HCT116 (cell line): ENCODE results near the gene TMTC3. TPM values are rescaled to one million over a fixed set of nuclear protein-coding genes. Genes with fewer than 3 reads are reported as not detected.

Source experiments
- ATAC-seq: fragments of 200-7000 bp; cut with Tn5 transposase; 2 replicates; pipeline ENCODE4 v1.9.1; 2020; ENCODE audit warnings: mild to moderate bottlenecking, moderate library complexity
- BruUV-seq: library from RNA; stranded (reverse); fragments of 400-500 nt; replicated peaks from 2 replicates; lab custom pipeline; 2021; lab: Mats Ljungman, UMichigan
- CTCF ChIA-PET: fragments of 300-600 bp; sonication (Branson Sonifier 250); formaldehyde crosslinking; loops from one replicate; lab custom pipeline; 2021; ENCODE audit warnings: antibody characterized with exemption; lab: Charles Lee
- POLR2A ChIA-PET: fragments of 300-600, 350-600 bp; sonication (Branson Sonifier 250); formaldehyde crosslinking; loops from one replicate; lab custom pipeline; 2021; ENCODE audit warnings: antibody characterized with exemption; lab: Charles Lee
- RAD21 ChIA-PET, 2 experiments: fragments of 300-600 bp; sonication (Branson Sonifier 250); formaldehyde crosslinking; loops; one replicate each; lab custom pipeline; 2023; ENCODE audit warnings: low total read pairs in 2 of 2; ENCODE audit not compliant: uncharacterized antibody in 2 of 2, unreplicated experiment in 2 of 2, low non-redundant PET in 1 of 2; lab: Charles Lee
- DNase-seq: peaks from one replicate; pipeline ENCODE4 v3.0.0-alpha.2; 2010; ENCODE audit warnings: low read depth, low spot score
- H2AFZ ChIP-seq: fragments of 200-600 bp; shearing (Covaris generic), sonication (generic); 2 replicates; pipeline ENCODE4 v1.6.1; 2017; ENCODE audit warnings: low read depth, mixed run types, mixed read lengths, antibody characterized with exemption, low read length; ENCODE audit not compliant: poor library complexity, severe bottlenecking
- H3K27ac ChIP-seq: 2 replicates; pipeline ENCODE4 v1.5.1; 2012; ENCODE audit warnings: low read depth, low read length
- H3K27me3 ChIP-seq: fragments of 200-600 bp; sonication (generic); 2 replicates; pipeline ENCODE4 v1.6.1; 2016; ENCODE audit warnings: mixed run types, low read length, mixed read lengths; ENCODE audit not compliant: insufficient read depth
- H3K36me3 ChIP-seq, 2 experiments: fragments of 200-500 bp in 1 of 2; fragments of 200-600 bp in 1 of 2; sonication (Bioruptor generic) in 1 of 2; sonication (generic) in 1 of 2; 2 replicates each; pipeline versions ENCODE4 v1.5.1 to v1.6.1; 2014 to 2016; ENCODE audit warnings: low read length in 2 of 2, inconsistent platforms in 1 of 2, mixed read lengths in 1 of 2, mixed run types in 1 of 2; ENCODE audit not compliant: insufficient read depth in 2 of 2, control insufficient read depth in 1 of 2
- H3K4me1 ChIP-seq, 2 experiments: fragments of 200-600 bp in 1 of 2; sonication (generic) in 1 of 2; 2 replicates each; pipeline versions ENCODE4 v1.5.1 to v1.6.1; 2012 to 2017; ENCODE audit warnings: low read length in 2 of 2, inconsistent platforms in 1 of 2, mild to moderate bottlenecking in 1 of 2, mixed read lengths in 1 of 2, mixed run types in 1 of 2, moderate library complexity in 1 of 2; ENCODE audit not compliant: insufficient read depth in 2 of 2, control insufficient read depth in 1 of 2
- H3K4me2 ChIP-seq: fragments of 200-600 bp; sonication (generic); 2 replicates; pipeline ENCODE4 v1.6.1; 2017; ENCODE audit warnings: mixed run types, low read length, mixed read lengths
- H3K4me3 ChIP-seq, 2 experiments: fragments of 200-600 bp in 1 of 2; sonication (generic) in 1 of 2; replicated peaks in 1 of 2; 2 replicates each; pipeline ENCODE4 v1.5.1; 2011 to 2016; ENCODE audit warnings: low read length in 2 of 2, control low read depth in 1 of 2, low read depth in 1 of 2, mild to moderate bottlenecking in 1 of 2, mixed read lengths in 1 of 2, mixed run types in 1 of 2
- H3K79me2 ChIP-seq: fragments of 200-600 bp; sonication (generic); 2 replicates; pipeline ENCODE4 v1.6.1; 2017; ENCODE audit warnings: mild to moderate bottlenecking, mixed run types, low read length, moderate library complexity, mixed read lengths; ENCODE audit not compliant: insufficient read depth
- H3K9ac ChIP-seq: fragments of 200-600 bp; sonication (generic); 2 replicates; pipeline ENCODE4 v1.6.1; 2016; ENCODE audit warnings: low read length, mixed read lengths
- H3K9me2 ChIP-seq: fragments of 200-600 bp; sonication (generic), shearing (Covaris generic); 2 replicates; pipeline ENCODE4 v1.6.1; 2017; ENCODE audit warnings: mixed run types, mild to moderate bottlenecking, moderate library complexity; ENCODE audit not compliant: insufficient read depth
- H3K9me3 ChIP-seq, 2 experiments: fragments of 200-500 bp in 1 of 2; fragments of 200-600 bp in 1 of 2; sonication (Bioruptor generic) in 1 of 2; sonication (generic) in 1 of 2; 2 replicates each; pipeline ENCODE4 v1.6.1; 2014 to 2017; ENCODE audit warnings: low read length in 2 of 2, mixed read lengths in 2 of 2, inconsistent platforms in 1 of 2, low read depth in 1 of 2, mild to moderate bottlenecking in 1 of 2, mixed run types in 1 of 2, moderate library complexity in 1 of 2; ENCODE audit not compliant: control insufficient read depth in 1 of 2, insufficient read depth in 1 of 2
- H4K20me1 ChIP-seq: fragments of 200-600 bp; sonication (generic), shearing (Covaris generic); 2 replicates; pipeline ENCODE4 v1.6.1; 2017; ENCODE audit warnings: mixed run types, mild to moderate bottlenecking, moderate library complexity; ENCODE audit not compliant: insufficient read depth
- CBX3 ChIP-seq: IDR thresholded peaks from 2 replicates; pipeline ENCODE4 v1.6.1; 2012; ENCODE audit warnings: low read depth
- CEBPB ChIP-seq: IDR thresholded peaks from 2 replicates; pipeline ENCODE4 v1.6.1; 2012; ENCODE audit warnings: low read depth
- EZH2 ChIP-seq: fragments of 200-600 bp; sonication (generic); IDR thresholded peaks from 2 replicates; pipeline ENCODE4 v1.6.1; 2017; ENCODE audit warnings: antibody characterized with exemption, mixed run types
- FOSL1 ChIP-seq: IDR thresholded peaks from 2 replicates; pipeline ENCODE4 v1.6.1; 2012; ENCODE audit warnings: low read depth
- POLR2A ChIP-seq: IDR thresholded peaks from 2 replicates; pipeline ENCODE4 v1.7.0; 2011; ENCODE audit warnings: borderline replicate concordance; ENCODE audit not compliant: insufficient read depth, insufficient read length; ENCODE audit errors: extremely low read depth
- POLR2AphosphoS5 ChIP-seq: IDR thresholded peaks from 2 replicates; pipeline ENCODE4 v1.6.1; 2011; ENCODE audit warnings: mild to moderate bottlenecking, low read depth, low read length, moderate library complexity
- RAD21 ChIP-seq: IDR thresholded peaks from 2 replicates; pipeline ENCODE4 v1.6.1; 2012; ENCODE audit warnings: low read depth, mild to moderate bottlenecking
- SP1 ChIP-seq: IDR thresholded peaks from 2 replicates; pipeline ENCODE4 v1.6.1; 2012; ENCODE audit warnings: low read depth
- TCF7L2 ChIP-seq: IDR thresholded peaks from 2 replicates; pipeline ENCODE4 v1.7.0; 2011; ENCODE audit warnings: borderline replicate concordance, inconsistent platforms; ENCODE audit not compliant: insufficient read depth, insufficient read length; ENCODE audit errors: extremely low read depth
- YY1 ChIP-seq: IDR thresholded peaks from 2 replicates; pipeline ENCODE4 v1.6.1; 2011; ENCODE audit warnings: low read length, low read depth, moderate library complexity, mild to moderate bottlenecking; ENCODE audit not compliant: insufficient replicate concordance; ENCODE audit errors: extremely low read depth
- ZFX ChIP-seq: fragments of 450-650 bp; IDR thresholded peaks from 2 replicates; pipeline ENCODE4 v1.6.1; 2017
- ZNF274 ChIP-seq: fragments of 200-500 bp; sonication (Bioruptor generic); IDR thresholded peaks from 2 replicates; pipeline ENCODE4 v1.6.1; 2014; ENCODE audit warnings: mild to moderate bottlenecking, low read depth, low read length, inconsistent platforms
- intact Hi-C: fragments of 100-400 bp; cut with micrococcal nuclease; formaldehyde crosslinking; loops from 2 replicates; pipeline ENCODE4 v1.10.0; 2022
- total RNA-seq: library from RNA; stranded (reverse); gene quantifications from one replicate; pipeline ENCODE4 v1.2.1, GENCODE V29; 2021; ENCODE audit not compliant: unreplicated experiment
- TF ChIP-seq, protein P1 (sequence below): IDR thresholded peaks from 2 replicates; pipeline ENCODE4 v1.6.1; 2011; ENCODE audit warnings: mild to moderate bottlenecking, low read length, moderate library complexity; ENCODE audit not compliant: insufficient replicate concordance; ENCODE audit errors: extremely low read depth
- TF ChIP-seq, protein P2 (sequence below): IDR thresholded peaks from 2 replicates; pipeline ENCODE4 v1.6.1; 2012; ENCODE audit warnings: low read depth

TMTC3 gene
- total RNA-seq, 1 experiment from 2014 or later: 22.5 TPM

DNA sequence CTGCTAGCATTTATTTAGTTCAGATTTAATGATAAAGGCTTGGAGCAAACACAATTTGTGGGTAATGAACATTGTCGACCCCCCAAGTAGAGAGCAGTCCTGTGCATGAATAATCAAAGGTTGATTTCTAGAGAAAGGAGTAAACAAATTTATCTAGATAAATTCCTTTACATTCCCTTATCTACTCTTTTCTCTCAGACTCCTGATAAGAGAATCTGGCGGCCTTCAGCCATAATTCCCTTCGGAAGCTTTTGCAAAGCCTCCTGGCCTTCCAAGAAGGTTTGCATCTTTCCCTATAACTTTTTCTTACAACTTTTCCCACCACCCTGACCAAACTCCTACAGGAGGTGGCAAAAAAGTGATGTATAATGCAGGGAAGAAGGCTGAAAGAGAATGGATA is 42.1 kb downstream of the TMTC3 start:
- no TSS peak for BruUV-seq
- Histone ChIP-seq H3K4me2 (no peak overlapping the region), H3K9me3 (no peaks in the 10 kb centered on the region), H3K4me1 (peaks cover 3 to 13% of the 10 kb centered on the region in 2 experiments; a peak in 1 of 4 replicates), H3K27me3 (no peaks in the 10 kb centered on the region), H3K9me2 (no peaks in the 10 kb centered on the region), H3K4me3 (no peak overlapping the region), H3K27ac (no peak overlapping the region), H4K20me1 (no peaks in the 10 kb centered on the region), H3K79me2 (no peaks in the 10 kb centered on the region), H2AFZ (no peak overlapping the region), H3K9ac (no peak overlapping the region), H3K36me3 (peaks cover 0 to 1% of the 10 kb centered on the region in 2 experiments; a peak in 2 of 4 replicates)
- intact Hi-C loops: no loop called here
- ChIA-PET POLR2A (no interaction called here), CTCF (no interaction called here), RAD21 (no interaction called here)
- DNase-seq: no peak
- no peak for ATAC-seq
- TF ChIP-seq, protein P1, sequence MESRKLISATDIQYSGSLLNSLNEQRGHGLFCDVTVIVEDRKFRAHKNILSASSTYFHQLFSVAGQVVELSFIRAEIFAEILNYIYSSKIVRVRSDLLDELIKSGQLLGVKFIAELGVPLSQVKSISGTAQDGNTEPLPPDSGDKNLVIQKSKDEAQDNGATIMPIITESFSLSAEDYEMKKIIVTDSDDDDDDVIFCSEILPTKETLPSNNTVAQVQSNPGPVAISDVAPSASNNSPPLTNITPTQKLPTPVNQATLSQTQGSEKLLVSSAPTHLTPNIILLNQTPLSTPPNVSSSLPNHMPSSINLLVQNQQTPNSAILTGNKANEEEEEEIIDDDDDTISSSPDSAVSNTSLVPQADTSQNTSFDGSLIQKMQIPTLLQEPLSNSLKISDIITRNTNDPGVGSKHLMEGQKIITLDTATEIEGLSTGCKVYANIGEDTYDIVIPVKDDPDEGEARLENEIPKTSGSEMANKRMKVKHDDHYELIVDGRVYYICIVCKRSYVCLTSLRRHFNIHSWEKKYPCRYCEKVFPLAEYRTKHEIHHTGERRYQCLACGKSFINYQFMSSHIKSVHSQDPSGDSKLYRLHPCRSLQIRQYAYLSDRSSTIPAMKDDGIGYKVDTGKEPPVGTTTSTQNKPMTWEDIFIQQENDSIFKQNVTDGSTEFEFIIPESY: no peak
- no peak for TF ChIP-seq POLR2AphosphoS5
- no peak for TF ChIP-seq ZFX
- no peak for TF ChIP-seq FOSL1
- no peak for TF ChIP-seq TCF7L2
- no peak for TF ChIP-seq ZNF274
- TF ChIP-seq RAD21: no peak
- TF ChIP-seq CBX3: no peak
- TF ChIP-seq EZH2: no peak
- no peak for TF ChIP-seq CEBPB
- TF ChIP-seq YY1: no peak
- TF ChIP-seq SP1: no peak
- TF ChIP-seq, protein P2, sequence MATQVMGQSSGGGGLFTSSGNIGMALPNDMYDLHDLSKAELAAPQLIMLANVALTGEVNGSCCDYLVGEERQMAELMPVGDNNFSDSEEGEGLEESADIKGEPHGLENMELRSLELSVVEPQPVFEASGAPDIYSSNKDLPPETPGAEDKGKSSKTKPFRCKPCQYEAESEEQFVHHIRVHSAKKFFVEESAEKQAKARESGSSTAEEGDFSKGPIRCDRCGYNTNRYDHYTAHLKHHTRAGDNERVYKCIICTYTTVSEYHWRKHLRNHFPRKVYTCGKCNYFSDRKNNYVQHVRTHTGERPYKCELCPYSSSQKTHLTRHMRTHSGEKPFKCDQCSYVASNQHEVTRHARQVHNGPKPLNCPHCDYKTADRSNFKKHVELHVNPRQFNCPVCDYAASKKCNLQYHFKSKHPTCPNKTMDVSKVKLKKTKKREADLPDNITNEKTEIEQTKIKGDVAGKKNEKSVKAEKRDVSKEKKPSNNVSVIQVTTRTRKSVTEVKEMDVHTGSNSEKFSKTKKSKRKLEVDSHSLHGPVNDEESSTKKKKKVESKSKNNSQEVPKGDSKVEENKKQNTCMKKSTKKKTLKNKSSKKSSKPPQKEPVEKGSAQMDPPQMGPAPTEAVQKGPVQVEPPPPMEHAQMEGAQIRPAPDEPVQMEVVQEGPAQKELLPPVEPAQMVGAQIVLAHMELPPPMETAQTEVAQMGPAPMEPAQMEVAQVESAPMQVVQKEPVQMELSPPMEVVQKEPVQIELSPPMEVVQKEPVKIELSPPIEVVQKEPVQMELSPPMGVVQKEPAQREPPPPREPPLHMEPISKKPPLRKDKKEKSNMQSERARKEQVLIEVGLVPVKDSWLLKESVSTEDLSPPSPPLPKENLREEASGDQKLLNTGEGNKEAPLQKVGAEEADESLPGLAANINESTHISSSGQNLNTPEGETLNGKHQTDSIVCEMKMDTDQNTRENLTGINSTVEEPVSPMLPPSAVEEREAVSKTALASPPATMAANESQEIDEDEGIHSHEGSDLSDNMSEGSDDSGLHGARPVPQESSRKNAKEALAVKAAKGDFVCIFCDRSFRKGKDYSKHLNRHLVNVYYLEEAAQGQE: no peak
- no peak for TF ChIP-seq POLR2A
